Mesendoderm (in vitro differentiated cells): ENCODE data around the gene NPAS3.

Experiments
- DNase-seq: peaks from one replicate; pipeline ENCODE4 v3.0.0; 2013
- H2AK5ac ChIP-seq: 2 replicates; pipeline ENCODE4 v1.6.1; 2013; ENCODE audit warnings: low read length, inconsistent platforms
- H2BK120ac ChIP-seq: 2 replicates; pipeline ENCODE4 v1.6.1; 2013; ENCODE audit warnings: low read depth, mild to moderate bottlenecking, low read length, moderate library complexity, mixed read lengths
- H2BK15ac ChIP-seq: replicated peaks from 2 replicates; pipeline ENCODE4 v1.6.1; 2013; ENCODE audit warnings: low read depth, mild to moderate bottlenecking, moderate library complexity
- H2BK5ac ChIP-seq: 2 replicates; pipeline ENCODE4 v1.6.1; 2013; ENCODE audit warnings: low read length, inconsistent platforms
- H3K18ac ChIP-seq: 2 replicates; pipeline ENCODE4 v1.6.1; 2013; ENCODE audit warnings: mild to moderate bottlenecking, low read length, mixed read lengths
- H3K23ac ChIP-seq: one replicate; pipeline ENCODE4 v1.6.1; 2013; ENCODE audit warnings: low read length
- H3K27ac ChIP-seq: 2 replicates; pipeline ENCODE4 v1.5.1; 2013; ENCODE audit warnings: low read depth, mild to moderate bottlenecking, inconsistent platforms, low read length, moderate library complexity
- H3K27me3 ChIP-seq: 2 replicates; pipeline ENCODE4 v1.6.1; 2013; ENCODE audit warnings: low read length, control low read depth, mild to moderate bottlenecking, inconsistent platforms; ENCODE audit not compliant: insufficient read depth, poor library complexity
- H3K36me3 ChIP-seq: 2 replicates; pipeline ENCODE4 v1.6.1; 2013; ENCODE audit warnings: low read length, inconsistent platforms; ENCODE audit not compliant: control insufficient read depth, insufficient read depth
- H3K4ac ChIP-seq: one replicate; pipeline ENCODE4 v1.6.1; 2013; ENCODE audit warnings: low read depth, mild to moderate bottlenecking, low read length, moderate library complexity
- H3K4me1 ChIP-seq: 2 replicates; pipeline ENCODE4 v1.6.1; 2013; ENCODE audit warnings: low read depth, low read length, inconsistent platforms; ENCODE audit not compliant: control insufficient read depth
- H3K4me2 ChIP-seq: 2 replicates; pipeline ENCODE4 v1.6.1; 2013; ENCODE audit warnings: low read length
- H3K4me3 ChIP-seq: 2 replicates; pipeline ENCODE4 v1.5.1; 2013; ENCODE audit warnings: mild to moderate bottlenecking, low read length
- H3K56ac ChIP-seq: one replicate; pipeline ENCODE4 v1.6.1; 2013; ENCODE audit warnings: low read length
- H3K79me1 ChIP-seq: 2 replicates; pipeline ENCODE4 v1.6.1; 2013; ENCODE audit warnings: low read length, inconsistent platforms
- H3K79me2 ChIP-seq: 2 replicates; pipeline ENCODE4 v1.6.1; 2013; ENCODE audit warnings: mild to moderate bottlenecking, low read length; ENCODE audit not compliant: control insufficient read depth, insufficient read depth
- H3K9ac ChIP-seq: 2 replicates; pipeline ENCODE4 v1.6.1; 2013; ENCODE audit warnings: low read length, inconsistent platforms
- H4K5ac ChIP-seq: one replicate; pipeline ENCODE4 v1.6.1; 2013; ENCODE audit warnings: low read length
- H4K8ac ChIP-seq: one replicate; pipeline ENCODE4 v1.6.1; 2013; ENCODE audit warnings: low read depth, mild to moderate bottlenecking, control low read depth, low read length, moderate library complexity
- WGBS: extraction: QIAGEN DNeasy Blood & Tissue Kit; methylation state at CpG from one replicate; pipeline ENCODE4 v1.1.7; 2013; ENCODE audit warnings: low lambda C conversion rate, missing lambda C conversion rate; ENCODE audit not compliant: insufficient coverage; ENCODE audit errors: extremely low coverage; 5-methylcytosine and 5-hydroxymethylcytosine counted together

The NPAS3 gene

DNA sequence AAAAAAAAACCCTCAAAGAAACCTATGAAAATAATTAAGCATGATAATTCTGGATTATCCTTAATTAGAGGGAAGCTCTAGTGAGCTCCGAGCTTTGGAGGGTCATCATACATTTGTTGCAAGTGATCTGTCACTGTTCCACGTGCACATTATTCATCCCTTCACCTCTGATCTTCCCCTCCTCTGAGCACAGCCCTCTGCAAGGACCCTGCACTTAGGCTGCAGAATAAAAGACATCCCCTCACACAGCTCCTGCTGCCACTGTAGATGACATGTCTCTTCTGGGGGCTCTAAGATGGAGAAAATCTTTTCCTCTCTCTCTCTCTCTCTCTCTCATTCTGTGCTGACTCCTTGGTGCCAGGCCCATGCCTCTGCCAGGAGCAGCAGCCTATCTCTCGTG is 711.8 kb downstream of the NPAS3 start:
- no peak overlapping the region for H4K5ac ChIP-seq
- H3K79me2 ChIP-seq = no peaks in the 10 kb centered on the region
- H3K9ac ChIP-seq = no peak overlapping the region
- H3K23ac ChIP-seq = no peak overlapping the region
- no peaks in the 10 kb centered on the region for H3K79me1 ChIP-seq
- no peaks in the 10 kb centered on the region for H3K36me3 ChIP-seq
- no CpG with 5 or more reads among the region's 3 CpGs for WGBS
- H3K27ac ChIP-seq = no peak overlapping the region
- H2AK5ac ChIP-seq = no peak overlapping the region
- no peak overlapping the region for H3K4ac ChIP-seq
- H3K4me2 ChIP-seq = no peak overlapping the region
- H3K56ac ChIP-seq = no peak overlapping the region
- no peaks in the 10 kb centered on the region for H3K4me1 ChIP-seq
- no peak for DNase-seq
- H4K8ac ChIP-seq = no peak overlapping the region
- no peak overlapping the region for H3K18ac ChIP-seq
- H3K27me3 ChIP-seq = no peaks in the 10 kb centered on the region
- no peak overlapping the region for H2BK5ac ChIP-seq
- no peak overlapping the region for H2BK120ac ChIP-seq
- H3K4me3 ChIP-seq = no peak overlapping the region
- no peak overlapping the region for H2BK15ac ChIP-seq

DNA sequence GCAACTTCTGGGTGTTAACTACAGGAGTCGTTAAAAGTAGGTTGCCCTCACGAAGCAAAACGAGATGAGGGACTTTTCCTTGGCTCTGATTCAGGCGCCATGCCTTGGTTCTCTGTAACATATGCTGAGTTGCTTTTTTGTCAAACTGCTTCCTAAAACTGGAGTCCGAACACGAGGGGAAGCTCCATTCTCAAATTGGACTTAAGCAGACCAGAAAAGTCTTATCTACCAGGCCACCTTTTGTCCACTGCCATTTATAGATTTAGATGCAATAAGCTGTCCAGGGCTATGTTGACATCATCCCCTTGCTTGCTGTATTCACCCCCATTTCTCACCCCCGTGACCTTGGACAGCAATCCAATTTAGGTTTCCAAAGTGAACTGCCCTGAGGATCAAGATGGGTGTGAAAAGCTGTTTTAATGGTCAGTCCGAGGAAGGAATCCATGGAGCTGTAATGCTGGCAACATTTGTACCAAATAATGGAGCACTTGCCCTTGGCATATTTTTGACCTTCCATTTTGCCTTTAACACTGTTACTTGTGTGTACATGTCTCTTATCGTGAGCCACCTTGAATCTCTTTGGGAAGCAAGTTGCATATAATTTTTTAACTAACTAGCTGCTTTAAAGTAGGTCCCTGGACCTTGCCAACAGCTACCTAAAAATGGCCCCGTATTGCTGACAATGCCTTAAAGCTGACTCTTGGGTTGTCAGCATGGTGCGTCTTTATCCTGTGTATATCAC is 714.1 kb downstream of the NPAS3 start:
- no peak overlapping the region for H4K8ac ChIP-seq
- no peak overlapping the region for H3K4me3 ChIP-seq
- H3K18ac ChIP-seq = no peak overlapping the region
- H3K23ac ChIP-seq = no peak overlapping the region
- H3K27me3 ChIP-seq = no peaks in the 10 kb centered on the region
- H3K4me1 ChIP-seq = no peaks in the 10 kb centered on the region
- H3K36me3 ChIP-seq = no peaks in the 10 kb centered on the region
- H2BK5ac ChIP-seq = no peak overlapping the region
- WGBS = no CpG with 5 or more reads among the region's 11 CpGs
- no peak for DNase-seq
- H3K79me2 ChIP-seq = no peaks in the 10 kb centered on the region
- no peak overlapping the region for H4K5ac ChIP-seq
- no peak overlapping the region for H3K4me2 ChIP-seq
- H3K27ac ChIP-seq = no peak overlapping the region
- no peak overlapping the region for H2AK5ac ChIP-seq
- H2BK120ac ChIP-seq = no peak overlapping the region
- no peak overlapping the region for H3K4ac ChIP-seq
- H3K56ac ChIP-seq = no peak overlapping the region
- H2BK15ac ChIP-seq = no peak overlapping the region
- H3K9ac ChIP-seq = no peak overlapping the region
- H3K79me1 ChIP-seq = no peaks in the 10 kb centered on the region

DNA sequence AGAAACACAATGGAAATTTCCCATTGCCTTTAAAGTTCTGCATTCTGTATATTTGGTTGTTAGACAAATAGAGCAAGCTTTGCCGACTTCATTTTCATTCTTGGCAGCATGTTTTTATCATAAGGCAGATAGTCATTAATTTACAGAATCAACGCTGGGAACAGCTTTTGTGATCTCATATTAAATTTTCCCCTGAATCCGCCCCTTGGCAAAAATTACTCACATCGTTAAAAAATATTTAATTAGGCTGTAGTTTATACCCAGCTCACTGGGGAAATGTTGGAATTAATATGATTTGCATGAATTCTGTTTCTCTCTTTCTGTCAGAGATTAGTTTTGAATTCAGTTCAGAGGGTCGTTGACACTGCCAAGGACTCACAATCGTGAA is 714.6 kb downstream of the NPAS3 start:
- Histone ChIP-seq H2AK5ac (no peak overlapping the region), H3K4ac (no peak overlapping the region), H2BK15ac (no peak overlapping the region), H3K36me3 (no peaks in the 10 kb centered on the region), H3K27ac (no peak overlapping the region), H3K79me2 (no peaks in the 10 kb centered on the region), H2BK120ac (no peak overlapping the region), H3K79me1 (no peaks in the 10 kb centered on the region), H4K8ac (no peak overlapping the region), H3K23ac (no peak overlapping the region), H2BK5ac (no peak overlapping the region), H3K18ac (no peak overlapping the region), H3K4me1 (no peaks in the 10 kb centered on the region), H3K56ac (no peak overlapping the region), H3K9ac (no peak overlapping the region), H3K27me3 (no peaks in the 10 kb centered on the region), H4K5ac (no peak overlapping the region), H3K4me2 (no peak overlapping the region), H3K4me3 (no peak overlapping the region)
- no peak for DNase-seq
- WGBS = no CpG with 5 or more reads among the region's 6 CpGs

DNA sequence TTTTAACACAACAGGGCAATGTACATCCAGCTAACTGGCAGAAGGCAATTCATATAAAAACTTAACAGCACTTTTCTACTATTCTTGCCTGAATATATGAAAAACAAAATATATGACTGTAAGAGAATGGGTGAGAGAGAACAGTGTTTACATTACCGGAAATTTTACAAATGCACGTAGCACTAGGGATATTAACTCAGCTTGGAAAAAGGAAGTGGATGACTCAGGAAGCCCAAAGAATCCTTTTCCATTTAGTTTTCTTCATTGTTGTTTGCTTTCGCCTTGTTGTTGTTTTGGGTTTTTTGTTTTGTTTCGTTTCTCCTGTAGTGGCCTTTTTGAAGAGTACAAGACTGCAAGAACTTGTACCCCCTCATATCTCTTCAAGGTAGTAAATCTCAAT is 716.7 kb downstream of the NPAS3 start:
- Histone ChIP-seq H3K36me3 (no peaks in the 10 kb centered on the region), H3K79me1 (no peaks in the 10 kb centered on the region), H3K79me2 (no peaks in the 10 kb centered on the region), H4K8ac (no peak overlapping the region), H3K4ac (no peak overlapping the region), H2AK5ac (no peak overlapping the region), H2BK5ac (no peak overlapping the region), H3K18ac (no peak overlapping the region), H2BK120ac (no peak overlapping the region), H3K23ac (no peak overlapping the region), H3K4me1 (no peaks in the 10 kb centered on the region), H3K27ac (no peak overlapping the region), H2BK15ac (no peak overlapping the region), H3K4me3 (no peak overlapping the region), H4K5ac (no peak overlapping the region), H3K9ac (no peak overlapping the region), H3K56ac (no peak overlapping the region), H3K4me2 (no peak overlapping the region), H3K27me3 (no peaks in the 10 kb centered on the region)
- no CpG with 5 or more reads among the region's 4 CpGs for WGBS
- no peak for DNase-seq

GRCh38 chr14:33657476-33657875 is 718.8 kb downstream of the NPAS3 start:
- Histone ChIP-seq H3K56ac (no peak overlapping the region), H2BK5ac (no peak overlapping the region), H3K23ac (no peak overlapping the region), H2BK15ac (no peak overlapping the region), H3K27ac (no peak overlapping the region), H3K36me3 (no peaks in the 10 kb centered on the region), H3K79me2 (no peaks in the 10 kb centered on the region), H2AK5ac (no peak overlapping the region), H3K4me1 (no peaks in the 10 kb centered on the region), H2BK120ac (no peak overlapping the region), H3K4me2 (no peak overlapping the region), H3K79me1 (no peaks in the 10 kb centered on the region), H3K9ac (no peak overlapping the region), H4K8ac (no peak overlapping the region), H3K4me3 (no peak overlapping the region), H4K5ac (no peak overlapping the region), H3K4ac (no peak overlapping the region), H3K18ac (no peak overlapping the region), H3K27me3 (no peaks in the 10 kb centered on the region)
- WGBS = no CpG with 5 or more reads among the region's 3 CpGs
- DNase-seq = no peak

DNA sequence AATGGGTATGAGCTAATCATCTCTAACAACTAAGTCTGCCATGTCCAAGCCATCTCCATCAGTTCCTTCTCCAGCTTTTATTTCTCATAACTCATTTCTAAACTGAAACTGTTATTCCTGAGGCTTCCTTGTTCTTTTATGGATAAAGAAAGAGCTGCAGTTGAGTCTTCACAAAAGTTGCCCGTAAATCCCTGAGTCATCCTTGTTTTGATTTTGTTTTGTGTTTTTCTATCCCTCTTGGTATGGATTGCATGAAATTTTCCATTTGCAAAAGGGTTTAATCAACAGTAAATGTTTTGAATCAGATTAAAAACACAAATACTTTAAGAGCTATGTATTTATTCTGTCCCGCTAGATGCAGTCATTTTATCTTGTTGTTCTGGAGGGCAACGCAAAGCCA is 721.6 kb downstream of the NPAS3 start:
- H2BK120ac ChIP-seq = no peak overlapping the region
- no peak overlapping the region for H3K9ac ChIP-seq
- H3K79me2 ChIP-seq = no peaks in the 10 kb centered on the region
- no peak overlapping the region for H2BK5ac ChIP-seq
- H3K4me1 ChIP-seq = no peaks in the 10 kb centered on the region
- H3K56ac ChIP-seq = no peak overlapping the region
- no peak overlapping the region for H4K8ac ChIP-seq
- no peaks in the 10 kb centered on the region for H3K79me1 ChIP-seq
- no peak overlapping the region for H2BK15ac ChIP-seq
- H3K4ac ChIP-seq = no peak overlapping the region
- no peaks in the 10 kb centered on the region for H3K36me3 ChIP-seq
- no peak overlapping the region for H3K4me3 ChIP-seq
- no peak overlapping the region for H3K4me2 ChIP-seq
- H3K27me3 ChIP-seq = no peaks in the 10 kb centered on the region
- no peak overlapping the region for H4K5ac ChIP-seq
- no peak overlapping the region for H3K18ac ChIP-seq
- DNase-seq = no peak
- H3K23ac ChIP-seq = no peak overlapping the region
- WGBS = no CpG with 5 or more reads among the region's 3 CpGs
- no peak overlapping the region for H2AK5ac ChIP-seq
- no peak overlapping the region for H3K27ac ChIP-seq
